Measurements from ENCODE around the gene ENO3. TPM values are rescaled to one million over a fixed set of nuclear protein-coding genes. Genes with fewer than 3 reads are reported as not detected.

ENO3 gene
- total RNA-seq, 4 donors from 2014 or later: 2.8 to 3.7 (median 3.6) TPM; not detected in 1

DNA sequence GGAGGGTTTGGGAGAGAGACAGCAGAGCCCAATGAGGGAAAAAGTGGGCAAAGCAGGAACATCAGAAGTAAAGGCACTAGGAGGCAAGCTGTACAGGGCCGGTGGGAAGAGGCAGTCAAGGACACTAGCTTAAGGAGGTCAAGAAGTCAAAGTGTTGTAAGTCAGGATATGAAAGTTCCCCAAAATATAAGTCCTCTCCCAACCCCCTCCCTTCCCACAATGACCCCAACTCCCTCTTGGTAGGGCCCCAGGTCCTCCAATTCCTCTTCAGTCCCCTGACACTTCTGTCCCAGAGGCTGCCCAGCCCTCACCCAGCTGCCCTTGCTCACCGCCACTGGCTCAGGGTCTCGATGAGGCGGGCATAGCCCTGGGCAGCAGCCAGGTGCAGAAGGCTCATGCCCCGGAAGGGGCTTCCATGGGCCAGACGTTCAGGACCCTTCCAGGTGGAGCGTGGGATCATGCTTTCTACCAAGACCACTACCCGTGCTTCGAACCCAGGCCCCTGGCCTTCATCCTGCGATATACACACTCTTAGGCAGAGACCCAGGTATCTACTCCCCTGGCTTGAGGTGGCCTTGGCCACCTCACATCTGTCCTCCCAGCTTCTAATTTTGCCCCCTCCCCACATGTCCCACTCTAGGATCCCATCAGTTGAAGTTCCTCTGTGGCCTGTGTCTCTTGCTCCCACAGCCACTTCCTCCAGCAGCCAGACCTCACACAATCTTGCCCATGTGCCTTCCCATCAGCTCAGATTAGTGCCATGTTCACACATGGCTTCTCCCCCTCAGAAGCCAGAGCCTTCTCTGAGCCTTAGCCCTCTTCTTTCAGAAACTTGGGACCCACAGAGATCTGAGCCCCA lies 22.6 kb downstream of the ENO3 start:
- no peak overlapping the region for H3K27ac ChIP-seq
- no peaks in the 10 kb centered on the region for H3K27me3 ChIP-seq
- no peaks in the 10 kb centered on the region for H3K9me3 ChIP-seq
- DNase-seq: no peak
- TF ChIP-seq POLR2A (IDR thresholded peaks at IDR 0.05): no peak
- H3K4me3 ChIP-seq: no peak overlapping the region
- no peaks in the 10 kb centered on the region for H3K36me3 ChIP-seq
- H3K4me1 ChIP-seq: peaks cover 6 to 7% of the 10 kb centered on the region in 2 donors
- intact Hi-C loops (cut with DNase I; ENCODE audit: low total_unique reads): no loop called here

- no peak overlapping the region for H3K27ac ChIP-seq
- no peaks in the 10 kb centered on the region for H3K36me3 ChIP-seq
- H3K4me3 ChIP-seq: no peak overlapping the region
- TF ChIP-seq POLR2A (IDR thresholded peaks at IDR 0.05): no peak
- TF ChIP-seq, protein P1, sequence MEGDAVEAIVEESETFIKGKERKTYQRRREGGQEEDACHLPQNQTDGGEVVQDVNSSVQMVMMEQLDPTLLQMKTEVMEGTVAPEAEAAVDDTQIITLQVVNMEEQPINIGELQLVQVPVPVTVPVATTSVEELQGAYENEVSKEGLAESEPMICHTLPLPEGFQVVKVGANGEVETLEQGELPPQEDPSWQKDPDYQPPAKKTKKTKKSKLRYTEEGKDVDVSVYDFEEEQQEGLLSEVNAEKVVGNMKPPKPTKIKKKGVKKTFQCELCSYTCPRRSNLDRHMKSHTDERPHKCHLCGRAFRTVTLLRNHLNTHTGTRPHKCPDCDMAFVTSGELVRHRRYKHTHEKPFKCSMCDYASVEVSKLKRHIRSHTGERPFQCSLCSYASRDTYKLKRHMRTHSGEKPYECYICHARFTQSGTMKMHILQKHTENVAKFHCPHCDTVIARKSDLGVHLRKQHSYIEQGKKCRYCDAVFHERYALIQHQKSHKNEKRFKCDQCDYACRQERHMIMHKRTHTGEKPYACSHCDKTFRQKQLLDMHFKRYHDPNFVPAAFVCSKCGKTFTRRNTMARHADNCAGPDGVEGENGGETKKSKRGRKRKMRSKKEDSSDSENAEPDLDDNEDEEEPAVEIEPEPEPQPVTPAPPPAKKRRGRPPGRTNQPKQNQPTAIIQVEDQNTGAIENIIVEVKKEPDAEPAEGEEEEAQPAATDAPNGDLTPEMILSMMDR (IDR thresholded peaks at IDR 0.05): no peak
- H3K9me3 ChIP-seq: no peaks in the 10 kb centered on the region
- H3K4me1 ChIP-seq: peaks cover 0 to 5% of the 10 kb centered on the region in 2 donors
- intact Hi-C loops (cut with DNase I; ENCODE audit: low total_unique reads): no loop called here
- no peak for DNase-seq
- H3K27me3 ChIP-seq: no peaks in the 10 kb centered on the region
Observed at GRCh38 chr17:4974115-4974670, 23.3 kb downstream of the ENO3 start.

- Histone ChIP-seq H3K36me3 (no peaks in the 10 kb centered on the region), H3K27ac (no peak overlapping the region), H3K4me1 (no peaks in the 10 kb centered on the region), H3K9me3 (no peaks in the 10 kb centered on the region), H3K27me3 (no peaks in the 10 kb centered on the region), H3K4me3 (no peak overlapping the region)
- TF ChIP-seq POLR2A (IDR thresholded peaks at IDR 0.05): no peak
- TF ChIP-seq, protein P1 (IDR thresholded peaks at IDR 0.05): no peak
- no peak for DNase-seq
- intact Hi-C loops (cut with DNase I; ENCODE audit: low total_unique reads): no loop called here
Observed at GRCh38 chr17:4978726-4979125, 27.8 kb downstream of the ENO3 start.

DNA sequence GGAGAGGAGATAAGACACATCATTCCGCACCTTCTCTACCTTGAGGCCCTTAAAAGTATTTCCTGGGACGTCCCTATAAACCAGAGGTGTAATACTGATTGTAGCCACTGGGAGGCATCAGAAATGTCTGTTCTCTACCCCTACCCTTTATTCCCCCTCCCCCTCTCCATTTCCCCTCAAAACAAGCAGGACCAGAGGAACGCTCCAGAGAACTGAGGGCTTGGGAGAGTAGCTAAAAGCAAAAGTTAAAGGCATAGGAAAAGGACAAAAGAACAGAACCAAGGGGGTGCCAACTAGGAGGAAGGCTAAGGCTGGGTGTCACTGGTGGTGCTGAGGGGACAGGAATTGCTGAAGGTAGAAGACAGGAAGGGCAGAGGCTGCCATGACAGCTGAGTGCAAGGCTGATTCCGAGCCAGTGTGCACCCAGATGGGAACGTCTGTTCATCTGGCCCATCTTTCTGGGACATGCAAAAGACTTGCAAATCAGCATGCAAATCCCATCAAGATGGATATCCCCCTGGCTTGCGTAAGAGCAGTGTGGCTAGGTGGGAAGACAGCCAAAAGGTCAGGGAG lies 29.8 kb downstream of the ENO3 start:
- DNase-seq: peak in 1 of 2 donors; percentile 45
- intact Hi-C loops (cut with DNase I; ENCODE audit: low total_unique reads): no loop called here
- Histone ChIP-seq H3K4me3 (no peak overlapping the region), H3K27ac (no peak overlapping the region), H3K36me3 (no peaks in the 10 kb centered on the region), H3K9me3 (no peaks in the 10 kb centered on the region), H3K27me3 (no peaks in the 10 kb centered on the region), H3K4me1 (no peaks in the 10 kb centered on the region)
- TF ChIP-seq, protein P1 (IDR thresholded peaks at IDR 0.05): peak; percentile 65 to 84 (median 72)
- no peak for TF ChIP-seq POLR2A (IDR thresholded peaks at IDR 0.05)

DNA sequence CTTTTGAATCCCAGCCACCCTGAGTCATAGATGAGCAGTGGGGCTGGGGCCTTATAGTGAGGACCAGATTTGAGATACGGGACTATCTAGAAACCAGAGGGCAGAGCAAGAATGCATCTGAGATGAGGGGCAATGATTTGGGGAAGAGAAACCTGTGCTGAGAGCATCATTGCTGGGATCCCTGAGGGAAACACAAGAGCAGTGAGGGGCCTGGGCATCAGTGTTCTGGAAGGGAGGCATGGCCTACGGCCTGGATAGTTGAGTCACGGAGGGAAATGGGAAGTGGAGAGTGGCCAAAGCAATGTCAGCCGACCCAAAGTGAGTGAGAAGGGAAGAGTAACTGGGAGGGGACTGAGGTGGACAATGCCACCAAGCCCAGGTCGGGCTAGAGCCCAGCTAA lies 31.4 kb downstream of the ENO3 start:
- Histone ChIP-seq H3K4me3 (no peak overlapping the region), H3K9me3 (no peaks in the 10 kb centered on the region), H3K36me3 (no peaks in the 10 kb centered on the region), H3K27ac (no peak overlapping the region), H3K27me3 (no peaks in the 10 kb centered on the region), H3K4me1 (no peaks in the 10 kb centered on the region)
- no peak for DNase-seq
- TF ChIP-seq, protein P1 (IDR thresholded peaks at IDR 0.05): no peak
- TF ChIP-seq POLR2A (IDR thresholded peaks at IDR 0.05): no peak
- intact Hi-C loops (cut with DNase I; ENCODE audit: low total_unique reads): no loop called here
